Measurements from ENCODE around the gene CFAP97D2. TPM values are rescaled to one million over a fixed set of nuclear protein-coding genes. Genes with fewer than 3 reads are reported as not detected.
"Not testable (repeated sequence)": the region's sequence is repeated elsewhere in the genome, so short reads cannot be mapped to it uniquely, and the experiment has no call there.

Gene CFAP97D2
- total RNA-seq, 1 donor = not detected

GRCh38 chr13:114153485-114154080 lies 25.5 kb upstream of the CFAP97D2 start:
- H3K4me3 ChIP-seq (ENCODE audit: low read depth, low read length) = no peak overlapping the region
- TF ChIP-seq CTCF (IDR thresholded peaks at IDR 0.05; ENCODE audit: insufficient read depth, low read length) = no peak
- DNase-seq (ENCODE audit: low read depth) = no peak

- TF ChIP-seq CTCF (IDR thresholded peaks at IDR 0.05; ENCODE audit: insufficient read depth, low read length) = no peak
- DNase-seq (ENCODE audit: low read depth) = no peak
- H3K4me3 ChIP-seq (ENCODE audit: low read depth, low read length) = no peak overlapping the region
Observed at GRCh38 chr13:114154476-114154875, 24.6 kb upstream of the CFAP97D2 start.

- H3K4me3 ChIP-seq (ENCODE audit: low read depth, low read length) = no peak overlapping the region
- no peak for TF ChIP-seq CTCF (IDR thresholded peaks at IDR 0.05; ENCODE audit: insufficient read depth, low read length)
Observed at GRCh38 chr13:114155320-114155719, 23.7 kb upstream of the CFAP97D2 start.

DNA sequence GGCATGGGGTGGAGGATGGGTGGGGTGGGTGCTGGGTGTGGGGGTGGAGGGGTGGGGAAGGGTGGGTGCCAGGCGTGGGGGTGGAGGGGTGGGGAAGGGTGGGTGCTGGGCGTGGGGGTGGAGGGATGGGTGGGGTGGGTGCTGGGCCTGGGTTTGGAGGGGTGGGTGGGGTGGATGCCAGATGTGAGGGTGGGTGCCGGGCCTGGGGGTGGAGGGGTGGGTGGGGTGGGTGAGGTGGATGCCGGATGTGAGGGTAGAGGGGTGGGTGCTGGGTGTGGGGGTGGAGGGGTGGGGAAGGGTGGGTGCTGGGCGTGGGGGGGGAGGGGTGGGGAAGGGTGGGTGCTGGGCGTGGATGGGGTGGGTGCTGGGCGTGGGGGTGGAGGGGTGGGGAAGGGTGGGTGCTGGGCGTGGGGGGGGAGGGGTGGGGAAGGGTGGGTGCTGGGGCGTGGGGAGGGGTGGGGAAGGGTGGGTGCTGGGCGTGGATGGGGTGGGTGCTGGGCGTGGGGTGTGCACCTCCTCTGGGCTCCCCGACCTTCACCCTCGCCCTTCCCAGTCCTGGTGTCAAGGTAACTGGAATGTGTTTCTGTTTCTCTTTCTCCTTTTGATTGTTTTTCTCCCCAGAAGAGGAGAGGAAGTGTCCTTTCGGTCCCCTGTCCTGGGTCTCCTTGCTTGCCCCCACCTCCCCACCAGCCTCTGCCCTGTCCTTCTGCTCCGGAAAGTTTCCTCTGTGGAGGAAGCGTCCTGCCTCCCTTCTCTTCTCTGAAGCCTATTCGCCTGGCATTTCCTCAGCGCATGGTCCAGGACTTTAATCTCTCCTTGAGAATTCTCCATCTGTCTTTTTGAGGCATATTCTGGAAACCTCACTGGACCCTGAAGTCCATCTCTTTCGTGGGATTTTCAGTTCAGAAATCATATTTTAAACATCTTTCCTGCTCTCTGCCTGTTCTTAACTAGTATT lies 22.9 kb upstream of the CFAP97D2 start:
- no peak for DNase-seq (ENCODE audit: low read depth)
- TF ChIP-seq CTCF (IDR thresholded peaks at IDR 0.05; ENCODE audit: insufficient read depth, low read length) = no peak
- no peak overlapping the region for H3K4me3 ChIP-seq (ENCODE audit: low read depth, low read length)

More at GRCh38 chr13:114155320-114155719, 23.7 kb upstream of the CFAP97D2 start:
- no peak for DNase-seq (ENCODE audit: low read depth)

DNA sequence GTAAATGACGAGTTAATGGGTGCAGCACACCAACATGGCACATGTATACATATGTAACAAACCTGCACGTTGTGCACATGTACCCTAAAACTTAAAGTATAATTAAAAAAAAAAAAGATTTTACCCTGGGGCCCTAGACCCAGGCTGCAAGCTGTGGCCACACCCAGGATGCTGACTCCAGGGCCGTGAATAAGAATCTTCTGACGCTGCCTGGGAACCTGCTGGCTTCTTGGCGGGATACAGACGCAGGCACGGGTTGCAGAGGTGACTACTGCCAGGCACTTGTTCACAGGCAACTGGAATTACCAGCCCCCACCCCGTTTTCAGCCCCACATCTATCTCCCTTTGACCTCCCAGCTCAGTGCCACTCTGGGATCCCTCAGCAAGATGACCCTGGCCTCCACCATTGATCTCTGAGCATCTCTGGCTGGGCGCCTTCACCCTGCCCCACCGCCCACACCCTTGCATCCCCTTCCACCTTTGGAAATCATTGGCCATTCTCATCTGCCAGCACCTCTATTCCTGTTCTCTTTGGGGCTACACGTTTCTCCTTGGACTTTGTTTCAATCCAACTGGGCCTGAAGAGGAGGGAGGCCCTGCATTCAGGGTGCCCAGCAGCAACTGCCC lies 21.1 kb upstream of the CFAP97D2 start:
- no peak overlapping the region for H3K4me3 ChIP-seq (ENCODE audit: low read depth, low read length)
- TF ChIP-seq CTCF (IDR thresholded peaks at IDR 0.05; ENCODE audit: insufficient read depth, low read length) = no peak
- no peak for DNase-seq (ENCODE audit: low read depth)

DNA sequence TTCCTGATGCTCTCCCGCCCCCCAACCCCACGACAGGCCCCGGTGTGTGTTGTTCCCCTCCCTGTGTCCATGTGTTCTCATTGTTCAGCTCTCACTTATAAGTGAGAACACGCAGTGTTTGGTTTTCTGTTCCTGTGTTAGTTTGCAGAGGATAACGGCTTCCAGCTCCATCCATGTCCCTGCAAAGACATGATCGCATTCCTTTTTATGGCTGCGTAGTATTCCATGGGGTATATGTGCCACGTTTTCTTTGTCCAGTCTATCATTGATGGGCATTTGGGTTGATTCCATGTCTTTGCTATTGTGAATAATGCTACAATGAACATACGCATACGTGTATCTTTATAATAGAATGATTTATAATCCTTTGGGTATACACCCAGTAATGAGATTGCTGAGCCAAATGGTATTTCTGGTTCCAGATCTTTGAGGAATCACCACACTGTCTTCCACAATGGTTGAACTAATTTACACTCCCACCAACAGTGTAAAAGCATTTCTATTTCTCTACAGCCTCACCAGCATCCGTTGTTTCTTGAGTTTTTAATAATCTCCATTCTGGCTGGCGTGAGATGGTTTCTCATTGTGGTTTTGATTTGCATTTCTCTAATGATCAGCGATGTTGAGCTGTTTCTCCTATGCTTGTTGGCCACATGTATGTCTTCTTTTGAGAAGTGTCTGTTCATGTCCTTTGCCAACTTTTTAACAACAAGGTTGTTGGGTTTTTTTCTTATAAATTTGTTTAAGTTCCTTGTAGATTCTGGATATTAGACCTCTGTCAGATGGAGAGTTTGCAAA lies 20.0 kb upstream of the CFAP97D2 start:
- DNase-seq (ENCODE audit: low read depth); H3K4me3 ChIP-seq (ENCODE audit: low read depth, low read length): not testable (repeated sequence)

All from fibroblast of the aortic adventitia (primary cell).